Measurements from ENCODE around the gene ADAMTS1. TPM values are rescaled to one million over a fixed set of nuclear protein-coding genes. Genes with fewer than 3 reads are reported as not detected.
A peak's percentile ranks its signal among the peaks of the same experiment; 100 is the strongest.

Gene ADAMTS1
- total and polyA plus RNA-seq, 12 donors = 9.3 to 111 (median 41.9) TPM

DNA sequence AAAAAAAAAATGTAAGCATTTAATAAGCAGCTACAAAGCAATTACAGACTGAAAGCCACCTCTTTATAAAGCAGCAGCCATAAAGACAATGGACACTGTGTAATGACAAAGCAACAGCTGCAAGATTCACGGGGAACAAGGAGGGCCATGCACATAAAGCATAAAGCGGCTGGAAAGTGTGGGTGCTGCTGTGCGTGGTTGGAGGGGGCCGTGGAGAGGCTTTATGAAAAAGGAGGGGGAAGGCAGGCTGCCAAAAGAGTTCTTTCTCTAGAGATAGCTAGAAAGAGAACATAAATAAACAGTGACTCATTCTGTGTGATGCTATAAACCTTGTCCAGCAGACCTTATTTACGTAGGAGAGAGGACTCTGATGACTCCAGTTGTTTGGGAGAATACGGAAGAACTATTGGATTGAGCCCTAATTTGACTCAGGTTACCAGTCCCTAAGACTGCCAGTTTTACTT is 49.3 kb downstream of the ADAMTS1 start:
- Histone ChIP-seq H3K4me1 (replicated peaks in 1 of 2) (peaks cover 0 to 16% of the 10 kb centered on the region in 2 donors), H3K9me3 (replicated peaks in 1 of 3) (no peaks in the 10 kb centered on the region), H3K27me3 (no peaks in the 10 kb centered on the region), H3K4me3 (no peak overlapping the region), H3K36me3 (replicated peaks in 1 of 2) (no peaks in the 10 kb centered on the region), H3K27ac (peak overlapping the region in 3 of 5 donors; percentile 45 to 62 (median 49))
- WGBS, 4 donors = 16 to 28% (median 21%) methylated on average over 6 of the region's 6 CpGs
- peak; percentile 47 to 80 (median 72) for DNase-seq
- TF ChIP-seq, protein P1, sequence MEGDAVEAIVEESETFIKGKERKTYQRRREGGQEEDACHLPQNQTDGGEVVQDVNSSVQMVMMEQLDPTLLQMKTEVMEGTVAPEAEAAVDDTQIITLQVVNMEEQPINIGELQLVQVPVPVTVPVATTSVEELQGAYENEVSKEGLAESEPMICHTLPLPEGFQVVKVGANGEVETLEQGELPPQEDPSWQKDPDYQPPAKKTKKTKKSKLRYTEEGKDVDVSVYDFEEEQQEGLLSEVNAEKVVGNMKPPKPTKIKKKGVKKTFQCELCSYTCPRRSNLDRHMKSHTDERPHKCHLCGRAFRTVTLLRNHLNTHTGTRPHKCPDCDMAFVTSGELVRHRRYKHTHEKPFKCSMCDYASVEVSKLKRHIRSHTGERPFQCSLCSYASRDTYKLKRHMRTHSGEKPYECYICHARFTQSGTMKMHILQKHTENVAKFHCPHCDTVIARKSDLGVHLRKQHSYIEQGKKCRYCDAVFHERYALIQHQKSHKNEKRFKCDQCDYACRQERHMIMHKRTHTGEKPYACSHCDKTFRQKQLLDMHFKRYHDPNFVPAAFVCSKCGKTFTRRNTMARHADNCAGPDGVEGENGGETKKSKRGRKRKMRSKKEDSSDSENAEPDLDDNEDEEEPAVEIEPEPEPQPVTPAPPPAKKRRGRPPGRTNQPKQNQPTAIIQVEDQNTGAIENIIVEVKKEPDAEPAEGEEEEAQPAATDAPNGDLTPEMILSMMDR (IDR thresholded peaks at IDR 0.05) = no peak
- TF ChIP-seq POLR2A (IDR thresholded peaks at IDR 0.05) = no peak
- intact Hi-C loops (cut with DNase I) = no loop called here

DNA sequence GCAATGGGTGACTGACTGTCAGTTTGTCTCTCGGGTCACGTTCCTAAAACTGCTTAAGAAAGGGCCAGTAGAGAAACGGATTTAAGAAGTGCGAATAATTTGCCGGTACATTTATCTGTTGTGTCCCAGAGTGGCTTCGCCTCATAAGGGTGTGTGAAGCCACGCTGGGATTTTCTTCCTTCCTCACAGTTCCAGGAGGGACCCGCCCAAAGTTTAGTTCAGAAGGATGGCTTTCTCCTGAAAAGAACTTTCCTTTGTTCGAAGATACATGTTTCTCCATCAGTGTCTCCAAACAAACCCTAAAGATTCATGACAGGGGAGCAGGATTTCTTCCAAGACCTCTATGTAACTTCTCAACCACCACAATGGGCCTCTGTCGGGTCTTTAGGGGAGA is 49.8 kb downstream of the ADAMTS1 start:
- H3K36me3 ChIP-seq (replicated peaks in 1 of 2) = no peaks in the 10 kb centered on the region
- peaks cover 0 to 15% of the 10 kb centered on the region in 2 donors for H3K4me1 ChIP-seq (replicated peaks in 1 of 2)
- no peaks in the 10 kb centered on the region for H3K9me3 ChIP-seq (replicated peaks in 1 of 3)

DNA sequence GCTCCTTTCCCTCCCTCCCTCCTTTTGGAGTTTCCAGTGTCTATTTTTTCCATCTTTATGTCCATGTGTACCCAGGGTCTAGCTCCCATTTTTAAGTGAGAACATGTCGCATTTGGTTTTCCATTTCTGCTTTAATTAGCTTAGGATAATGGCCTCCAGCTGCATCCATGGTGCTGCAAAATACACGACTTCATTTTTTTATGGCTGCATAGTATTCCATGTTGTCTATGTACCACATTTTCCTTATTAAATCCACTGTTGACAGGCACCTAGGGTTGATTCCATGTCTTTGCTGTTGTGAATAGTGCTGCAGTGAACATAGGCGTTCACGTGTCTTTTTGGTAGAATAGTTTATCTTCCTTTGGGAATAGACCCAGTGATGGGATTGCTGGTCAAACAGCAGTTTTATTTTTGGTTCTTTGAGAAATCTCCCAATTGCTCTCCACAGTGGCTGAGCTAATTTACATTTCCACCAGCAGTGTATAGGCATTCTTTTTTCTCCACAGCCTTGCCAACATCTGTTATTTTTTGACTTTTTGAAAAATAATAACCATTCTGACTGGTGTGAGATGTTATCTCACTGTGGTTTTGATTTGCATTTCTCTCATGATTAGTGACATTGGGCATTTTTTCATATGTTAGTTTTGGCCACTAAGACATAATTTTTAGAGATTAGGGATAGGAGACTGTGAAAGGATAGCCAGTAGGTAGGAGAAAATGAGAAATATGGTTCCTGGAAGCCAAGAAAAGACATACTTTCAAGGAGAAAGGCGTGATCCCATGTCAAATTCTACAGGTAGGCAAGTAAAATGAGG is 50.4 kb downstream of the ADAMTS1 start:
- no peak overlapping the region for H3K4me3 ChIP-seq
- peaks cover 0 to 9% of the 10 kb centered on the region in 2 donors for H3K4me1 ChIP-seq (replicated peaks in 1 of 2)
- peak overlapping the region in 3 of 5 donors; percentile 45 to 62 (median 49) for H3K27ac ChIP-seq
- DNase-seq = no peak
- no peaks in the 10 kb centered on the region for H3K9me3 ChIP-seq (replicated peaks in 1 of 3)
- 71 to 81% (median 80%) methylated on average over 5 of the region's 5 CpGs for WGBS, 4 donors
- intact Hi-C loops (cut with DNase I) = no loop called here
- H3K27me3 ChIP-seq = no peaks in the 10 kb centered on the region
- no peaks in the 10 kb centered on the region for H3K36me3 ChIP-seq (replicated peaks in 1 of 2)
- no peak for TF ChIP-seq POLR2A (IDR thresholded peaks at IDR 0.05)
- TF ChIP-seq, protein P1 (IDR thresholded peaks at IDR 0.05) = no peak

More for the DNA sequence above, 49.8 kb downstream of the ADAMTS1 start:
- TF ChIP-seq POLR2A (IDR thresholded peaks at IDR 0.05) = no peak
- TF ChIP-seq, protein P1 (IDR thresholded peaks at IDR 0.05) = no peak
- Histone ChIP-seq H3K27ac (peak overlapping the region in 3 of 5 donors; percentile 45 to 62 (median 49)), H3K27me3 (no peaks in the 10 kb centered on the region), H3K4me3 (no peak overlapping the region)
- DNase-seq = no peak
- 78 to 88% (median 82%) methylated on average over 10 of the region's 10 CpGs for WGBS, 4 donors
- intact Hi-C loops (cut with DNase I) = no loop called here

DNA sequence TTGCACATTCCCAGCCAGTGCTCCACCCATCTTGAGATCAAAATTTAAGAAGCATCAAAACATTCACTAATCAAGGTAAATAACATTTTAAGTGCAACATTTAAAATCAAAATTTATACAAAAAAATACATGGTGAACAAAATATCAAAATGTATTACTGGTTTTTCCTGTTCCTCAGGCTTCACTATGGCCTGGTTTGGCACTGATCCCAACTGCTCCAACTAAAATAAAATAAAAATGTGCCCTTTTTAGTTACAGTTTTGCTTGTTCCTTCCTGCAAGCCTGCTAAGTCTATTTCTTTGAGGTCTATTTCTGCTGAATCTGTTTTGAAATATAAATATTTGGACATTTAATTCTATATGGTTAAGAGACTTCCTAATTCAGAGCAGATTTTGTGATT is 54.9 kb downstream of the ADAMTS1 start:
- H3K27ac ChIP-seq = peak overlapping the region in 1 of 5 donors; percentile 64
- H3K4me3 ChIP-seq = no peak overlapping the region
- TF ChIP-seq, protein P1 (IDR thresholded peaks at IDR 0.05) = no peak
- no peak for TF ChIP-seq POLR2A (IDR thresholded peaks at IDR 0.05)
- H3K27me3 ChIP-seq = no peaks in the 10 kb centered on the region
- intact Hi-C loops (cut with DNase I) = no loop called here
- DNase-seq = no peak
- H3K9me3 ChIP-seq (replicated peaks in 1 of 3) = no peaks in the 10 kb centered on the region
- no peaks in the 10 kb centered on the region for H3K4me1 ChIP-seq (replicated peaks in 1 of 2)
- H3K36me3 ChIP-seq (replicated peaks in 1 of 2) = no peaks in the 10 kb centered on the region
